Kidney epithelial cell (primary cell): ENCODE measurements around the gene BCR. TPM values are rescaled to one million over a fixed set of nuclear protein-coding genes. Genes with fewer than 3 reads are reported as not detected.
A peak's percentile ranks its signal among the peaks of the same experiment; 100 is the strongest.
"Not testable (repeated sequence)": the region's sequence is repeated elsewhere in the genome, so short reads cannot be mapped to it uniquely, and the experiment has no call there.

Experiments
- DNase-seq: peaks from one replicate; pipeline ENCODE4 v3.0.0-alpha.2; 2010; ENCODE audit warnings: low read depth
- H3K27me3 ChIP-seq: 2 replicates; pipeline ENCODE4 v1.6.0; 2011; ENCODE audit warnings: low read length; ENCODE audit not compliant: control insufficient read depth, insufficient read depth
- H3K36me3 ChIP-seq: 2 replicates; pipeline ENCODE4 v1.5.1; 2011; ENCODE audit warnings: low read length; ENCODE audit not compliant: control insufficient read depth, insufficient read depth
- H3K4me3 ChIP-seq: 2 replicates; pipeline ENCODE4 v1.5.1; 2011; ENCODE audit warnings: low read depth, mild to moderate bottlenecking, control low read depth, low read length
- total RNA-seq: library from RNA; depleted of rRNA; stranded (reverse); fragments of >200 nt; gene quantifications from 2 replicates; pipeline ENCODE4 v1.2.3, GENCODE V29; 2015
- TF ChIP-seq, protein P1 (sequence below): IDR thresholded peaks from 2 replicates; pipeline ENCODE4 v1.5.1; 2011; ENCODE audit warnings: mild to moderate bottlenecking, moderate library complexity, low read length, control low read depth, inconsistent platforms; ENCODE audit not compliant: insufficient read depth, poor library complexity, severe bottlenecking

Gene BCR
- total RNA-seq, 1 donor from 2014 or later: 42.5 TPM

GRCh38 chr22:23311635-23312420 lies 131.5 kb downstream of the BCR start:
- not testable (repeated sequence) for H3K27me3 ChIP-seq, DNase-seq, H3K4me3 ChIP-seq, H3K36me3 ChIP-seq

GRCh38 chr22:23313791-23314567 lies 133.7 kb downstream of the BCR start:
- TF ChIP-seq, protein P1, sequence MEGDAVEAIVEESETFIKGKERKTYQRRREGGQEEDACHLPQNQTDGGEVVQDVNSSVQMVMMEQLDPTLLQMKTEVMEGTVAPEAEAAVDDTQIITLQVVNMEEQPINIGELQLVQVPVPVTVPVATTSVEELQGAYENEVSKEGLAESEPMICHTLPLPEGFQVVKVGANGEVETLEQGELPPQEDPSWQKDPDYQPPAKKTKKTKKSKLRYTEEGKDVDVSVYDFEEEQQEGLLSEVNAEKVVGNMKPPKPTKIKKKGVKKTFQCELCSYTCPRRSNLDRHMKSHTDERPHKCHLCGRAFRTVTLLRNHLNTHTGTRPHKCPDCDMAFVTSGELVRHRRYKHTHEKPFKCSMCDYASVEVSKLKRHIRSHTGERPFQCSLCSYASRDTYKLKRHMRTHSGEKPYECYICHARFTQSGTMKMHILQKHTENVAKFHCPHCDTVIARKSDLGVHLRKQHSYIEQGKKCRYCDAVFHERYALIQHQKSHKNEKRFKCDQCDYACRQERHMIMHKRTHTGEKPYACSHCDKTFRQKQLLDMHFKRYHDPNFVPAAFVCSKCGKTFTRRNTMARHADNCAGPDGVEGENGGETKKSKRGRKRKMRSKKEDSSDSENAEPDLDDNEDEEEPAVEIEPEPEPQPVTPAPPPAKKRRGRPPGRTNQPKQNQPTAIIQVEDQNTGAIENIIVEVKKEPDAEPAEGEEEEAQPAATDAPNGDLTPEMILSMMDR: no peak
- H3K36me3 ChIP-seq: peaks cover 1% of the 10 kb centered on the region
- H3K27me3 ChIP-seq: no peaks in the 10 kb centered on the region
- no peak overlapping the region for H3K4me3 ChIP-seq
- DNase-seq: no peak

- Histone ChIP-seq H3K36me3 (peaks cover 1% of the 10 kb centered on the region), H3K4me3 (no peak overlapping the region), H3K27me3 (no peaks in the 10 kb centered on the region)
- no peak for DNase-seq
- TF ChIP-seq, protein P1: peak; percentile 71
Measured at GRCh38 chr22:23315341-23315917, 135.1 kb downstream of the BCR start.

GRCh38 chr22:23316596-23316995 lies 136.3 kb downstream of the BCR start:
- not testable (repeated sequence) for H3K4me3 ChIP-seq, H3K27me3 ChIP-seq, H3K36me3 ChIP-seq, DNase-seq

DNA sequence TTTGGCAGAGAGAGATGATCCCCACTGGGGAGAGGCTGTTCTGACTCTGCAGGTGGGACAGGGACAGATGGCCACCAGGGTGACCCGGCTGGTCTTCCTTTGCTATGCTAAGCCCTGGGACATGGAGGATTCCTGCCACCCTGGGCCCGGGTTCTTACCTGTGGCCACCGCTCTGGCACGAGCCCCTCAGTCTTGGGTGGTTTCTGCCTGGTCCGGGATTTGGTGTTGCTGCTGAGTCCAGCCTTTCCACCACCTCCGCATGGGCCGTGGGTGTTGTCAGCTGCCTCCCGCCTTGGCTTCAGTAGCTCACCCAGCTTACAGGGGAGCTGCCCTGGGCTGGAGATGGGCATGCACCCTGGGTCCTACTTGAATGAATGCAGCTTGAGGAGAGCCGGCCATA lies 138.0 kb downstream of the BCR start:
- DNase-seq, H3K4me3 ChIP-seq, H3K27me3 ChIP-seq, H3K36me3 ChIP-seq: not testable (repeated sequence)

DNA sequence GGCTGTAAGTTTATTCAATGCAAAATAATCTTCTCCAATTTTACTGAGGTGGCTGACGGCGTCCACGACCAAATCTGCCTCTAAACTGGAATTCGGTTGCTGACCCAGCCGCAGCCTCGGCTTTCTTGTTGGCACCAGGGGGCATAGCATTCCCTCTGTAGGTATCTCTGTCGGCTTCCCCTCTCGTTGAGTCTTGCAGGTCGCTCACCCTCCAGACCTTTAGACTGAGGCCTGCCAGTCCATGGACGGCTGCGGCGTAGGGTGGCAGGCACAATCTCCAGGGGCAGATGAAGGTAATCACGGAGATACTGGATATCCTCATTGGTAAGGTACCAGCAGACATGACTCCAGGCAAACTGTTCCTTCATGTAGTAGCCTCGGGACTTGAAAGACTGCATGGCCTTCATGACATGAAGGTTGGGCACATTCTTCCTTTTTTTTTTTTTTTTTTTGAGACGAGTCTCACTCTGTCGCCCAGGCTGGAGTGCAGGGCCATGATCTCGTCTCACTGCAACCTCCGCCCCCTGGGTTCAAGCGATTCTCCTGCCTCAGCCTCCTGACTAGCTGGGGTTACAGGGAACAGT lies 142.3 kb downstream of the BCR start:
- not testable (repeated sequence) for DNase-seq, H3K27me3 ChIP-seq, H3K36me3 ChIP-seq, H3K4me3 ChIP-seq

DNA sequence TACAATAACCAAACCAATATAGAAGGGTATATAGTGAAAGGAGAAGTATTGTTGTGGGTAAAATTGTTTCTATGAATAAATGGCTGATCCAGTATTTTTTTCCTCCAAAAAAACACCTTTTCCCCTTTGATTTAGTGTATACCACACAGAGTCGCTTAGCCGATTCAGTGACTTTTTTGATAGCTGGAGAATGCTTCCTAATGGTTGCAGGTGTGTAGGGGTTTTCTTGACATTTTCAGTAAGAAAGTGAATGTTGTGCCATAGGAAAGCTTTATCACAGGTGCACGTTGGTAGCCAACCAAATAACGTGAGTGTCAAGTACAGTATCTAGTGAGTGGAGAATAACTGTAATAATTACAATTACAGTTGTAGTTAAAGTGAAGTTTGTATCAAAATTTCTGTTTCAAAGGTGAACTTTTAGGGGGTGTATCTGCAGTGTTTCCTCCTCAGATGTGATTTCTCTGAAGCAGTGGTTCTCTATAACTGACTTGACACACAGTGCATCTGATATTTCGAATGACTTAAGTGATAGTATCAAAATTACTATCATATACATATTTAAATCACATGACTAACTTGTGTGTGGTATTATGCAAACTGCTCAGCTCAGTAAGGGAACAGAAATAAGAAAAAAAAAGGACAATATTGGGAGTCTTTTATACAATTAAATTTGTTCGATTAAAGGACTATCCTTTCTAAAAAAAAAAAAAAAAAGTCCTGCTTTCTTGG lies 143.8 kb downstream of the BCR start:
- not testable (repeated sequence) for H3K27me3 ChIP-seq, H3K4me3 ChIP-seq, H3K36me3 ChIP-seq, DNase-seq

DNA sequence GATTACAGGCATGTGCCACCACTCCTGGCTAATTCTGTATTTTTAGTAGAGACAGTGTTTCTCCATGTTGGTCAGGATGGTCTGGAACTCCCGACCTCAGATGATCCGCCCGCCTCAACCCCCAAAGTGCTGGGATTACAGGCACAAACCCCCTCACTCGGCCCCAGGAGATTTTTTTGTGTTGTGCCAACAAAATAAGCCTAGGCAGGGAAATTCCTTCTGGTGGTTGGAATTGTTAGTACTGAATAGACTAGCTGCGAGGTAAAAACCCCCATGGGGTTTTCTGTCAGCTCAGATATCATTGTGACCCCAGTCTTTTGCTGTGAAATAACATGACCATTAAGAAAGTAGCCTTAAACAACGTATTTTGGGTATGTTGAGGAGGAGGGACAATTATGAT lies 144.9 kb downstream of the BCR start:
- Histone ChIP-seq H3K4me3 (no peak overlapping the region), H3K27me3 (no peaks in the 10 kb centered on the region), H3K36me3 (no peaks in the 10 kb centered on the region)
- TF ChIP-seq, protein P1: no peak
- DNase-seq: no peak

DNA sequence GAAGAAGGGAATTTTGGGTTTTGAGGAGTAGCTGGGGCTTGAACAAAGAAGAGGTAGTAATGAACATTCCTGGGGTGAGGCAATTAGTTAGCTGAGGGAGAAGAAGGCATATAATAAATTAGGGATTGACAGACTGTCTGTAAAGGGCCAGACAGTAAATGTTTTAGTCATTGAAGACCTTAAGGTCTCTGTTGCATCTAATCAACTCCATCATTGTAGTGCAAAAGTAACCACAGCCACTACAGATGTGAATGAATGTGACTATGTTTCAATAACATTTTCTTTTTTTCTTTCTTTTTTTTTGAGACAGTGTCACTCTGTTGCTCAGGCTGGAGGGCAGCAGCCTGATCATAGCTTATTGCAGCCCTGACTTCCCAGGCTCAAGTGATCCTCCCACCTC lies 153.5 kb downstream of the BCR start:
- H3K27me3 ChIP-seq, H3K4me3 ChIP-seq, DNase-seq, H3K36me3 ChIP-seq: not testable (repeated sequence)

GRCh38 chr22:23337672-23338071 lies 157.4 kb downstream of the BCR start:
- H3K36me3 ChIP-seq, H3K27me3 ChIP-seq, DNase-seq, H3K4me3 ChIP-seq: not testable (repeated sequence)
